Heart left ventricle (tissue), 13 donors: ENCODE results near the gene CETN2.

Source experiments
- POLR2A ChIP-seq, 2 donors: fragments of 450-650 bp; IDR thresholded peaks; one replicate each; pipeline ENCODE4 v1.6.1; 2017; ENCODE audit warnings: antibody characterized with exemption in 2 of 2, mild to moderate bottlenecking in 2 of 2, moderate library complexity in 2 of 2
- TF ChIP-seq, protein P1 (sequence below), 12 donors: fragments of 200-600 bp; sonication (generic) in 4 of 12; IDR thresholded peaks; one replicate each; pipeline versions ENCODE4 v1.5.0 to v1.8.0; 2018 to 2022; ENCODE audit warnings: antibody characterized with exemption in 12 of 12, mild to moderate bottlenecking in 5 of 12
- donor health status: ischemic (EF 13 %, LVEDD 7.1; RV severe dilation, severe dysfunction).
- donor health status: DM: no; HTN: yes; CAD: no.
- donor health status: DM: no; HTN: no; CAD: no.
- donor health status: ischemic (EF 25% LVEDD 6.9; RV normal size, moderate dysfunction).
- donor health status: ischemic (EF 25% LVEDD 5.7; RV mildly dilated, moderate dysfunction).
- donor health status: ischemic (EF 35%, LVEDD 5.7; RV mildly dilated, moderate dysfunction).
- donor health status: nonischemic (EF 11% LVEDD 7.7; RV severe dilation, severe dysfunction).
- donor health status: DM: yes; HTN: yes; CAD: no.
- donor health status: PGD.
- donor health status: ischemic (EF 29% LVEDD 5.4; RV normal size, mild dysfunction).
- donor health status: nonischemic (EF 23%, LVEDD 6.1; RV moderate dilation, normal function).

DNA sequence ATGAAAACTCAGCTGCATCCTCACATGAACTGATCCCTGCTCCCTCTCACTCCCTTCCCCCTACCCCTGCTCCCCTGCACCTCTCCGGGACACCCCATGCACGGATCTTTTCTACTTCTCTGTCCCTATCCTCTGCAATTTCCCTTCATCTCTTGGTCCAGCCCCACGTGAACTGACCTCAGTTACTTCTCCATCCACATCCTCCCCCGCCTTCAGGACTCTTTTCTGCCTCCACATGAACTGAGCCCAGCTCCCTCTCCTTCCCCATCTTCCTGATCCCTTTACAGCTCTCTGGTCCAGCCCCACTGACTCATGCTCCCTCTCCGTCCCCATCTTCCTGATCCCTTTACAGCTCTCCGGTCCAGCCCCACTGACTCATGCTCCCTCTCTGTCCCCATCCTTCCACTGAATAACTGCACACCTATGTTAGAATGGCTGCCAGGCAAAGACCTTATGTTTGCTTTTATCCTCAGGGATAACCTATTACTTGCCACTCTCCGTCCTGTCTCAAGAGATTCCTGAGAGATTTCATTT lies 5.6 kb downstream of the CETN2 start:
- TF ChIP-seq, protein P1, sequence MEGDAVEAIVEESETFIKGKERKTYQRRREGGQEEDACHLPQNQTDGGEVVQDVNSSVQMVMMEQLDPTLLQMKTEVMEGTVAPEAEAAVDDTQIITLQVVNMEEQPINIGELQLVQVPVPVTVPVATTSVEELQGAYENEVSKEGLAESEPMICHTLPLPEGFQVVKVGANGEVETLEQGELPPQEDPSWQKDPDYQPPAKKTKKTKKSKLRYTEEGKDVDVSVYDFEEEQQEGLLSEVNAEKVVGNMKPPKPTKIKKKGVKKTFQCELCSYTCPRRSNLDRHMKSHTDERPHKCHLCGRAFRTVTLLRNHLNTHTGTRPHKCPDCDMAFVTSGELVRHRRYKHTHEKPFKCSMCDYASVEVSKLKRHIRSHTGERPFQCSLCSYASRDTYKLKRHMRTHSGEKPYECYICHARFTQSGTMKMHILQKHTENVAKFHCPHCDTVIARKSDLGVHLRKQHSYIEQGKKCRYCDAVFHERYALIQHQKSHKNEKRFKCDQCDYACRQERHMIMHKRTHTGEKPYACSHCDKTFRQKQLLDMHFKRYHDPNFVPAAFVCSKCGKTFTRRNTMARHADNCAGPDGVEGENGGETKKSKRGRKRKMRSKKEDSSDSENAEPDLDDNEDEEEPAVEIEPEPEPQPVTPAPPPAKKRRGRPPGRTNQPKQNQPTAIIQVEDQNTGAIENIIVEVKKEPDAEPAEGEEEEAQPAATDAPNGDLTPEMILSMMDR (IDR thresholded peaks at IDR 0.05), result no peak
- no peak for TF ChIP-seq POLR2A (IDR thresholded peaks at IDR 0.05)
